ENCODE results near the gene FOXL2NB. TPM values are rescaled to one million over a fixed set of nuclear protein-coding genes. Genes with fewer than 3 reads are reported as not detected.

FOXL2NB gene
- total RNA-seq, 1 donor: 101 TPM

DNA sequence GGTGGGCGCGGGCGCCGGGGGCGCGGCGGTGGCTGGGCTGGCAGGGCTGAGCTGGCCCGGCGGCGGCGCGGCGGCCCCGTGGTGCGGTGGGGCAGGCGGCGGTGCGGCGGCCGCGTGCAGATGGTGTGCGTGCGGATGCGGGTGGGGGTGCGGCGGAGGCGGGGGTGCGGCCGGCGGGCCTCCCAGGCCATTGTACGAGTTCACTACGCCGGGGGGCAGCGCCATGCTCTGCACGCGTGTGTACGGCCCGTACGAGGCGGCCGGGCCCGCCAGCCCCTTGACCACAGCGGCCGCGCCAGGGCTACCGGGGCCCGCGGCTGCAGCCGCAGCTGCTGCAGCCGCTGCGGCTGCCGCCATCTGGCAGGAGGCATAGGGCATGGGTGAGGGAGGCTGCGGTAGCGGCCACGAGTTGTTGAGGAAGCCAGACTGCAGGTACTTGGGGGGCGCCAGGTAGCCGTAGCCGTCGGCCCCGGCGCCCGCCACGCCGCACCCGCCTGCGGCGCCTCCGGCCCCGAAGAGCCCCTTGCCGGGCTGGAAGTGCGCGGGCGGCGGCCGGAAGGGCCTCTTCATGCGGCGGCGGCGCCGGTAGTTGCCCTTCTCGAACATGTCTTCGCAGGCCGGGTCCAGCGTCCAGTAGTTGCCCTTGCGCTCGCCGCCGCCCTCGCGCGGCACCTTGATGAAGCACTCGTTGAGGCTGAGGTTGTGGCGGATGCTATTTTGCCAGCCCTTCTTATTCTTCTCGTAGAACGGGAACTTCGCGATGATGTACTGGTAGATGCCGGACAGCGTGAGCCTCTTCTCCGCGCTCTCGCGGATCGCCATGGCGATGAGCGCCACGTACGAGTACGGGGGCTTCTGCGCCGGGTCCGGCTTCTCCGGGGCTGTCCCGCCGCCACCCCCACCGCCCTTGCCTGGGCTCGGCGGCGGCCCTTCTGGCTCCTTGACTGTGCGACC lies 1.0 kb upstream of the FOXL2NB start:
- peak; percentile 53 for DNase-seq (ENCODE audit: low read depth)
- peak overlapping the region; percentile 60 for H3K4me3 ChIP-seq (ENCODE audit: low read depth, low read length)
- peak; percentile 19 for TF ChIP-seq CTCF (IDR thresholded peaks at IDR 0.05; ENCODE audit: insufficient read depth, low read depth, low read length)

DNA sequence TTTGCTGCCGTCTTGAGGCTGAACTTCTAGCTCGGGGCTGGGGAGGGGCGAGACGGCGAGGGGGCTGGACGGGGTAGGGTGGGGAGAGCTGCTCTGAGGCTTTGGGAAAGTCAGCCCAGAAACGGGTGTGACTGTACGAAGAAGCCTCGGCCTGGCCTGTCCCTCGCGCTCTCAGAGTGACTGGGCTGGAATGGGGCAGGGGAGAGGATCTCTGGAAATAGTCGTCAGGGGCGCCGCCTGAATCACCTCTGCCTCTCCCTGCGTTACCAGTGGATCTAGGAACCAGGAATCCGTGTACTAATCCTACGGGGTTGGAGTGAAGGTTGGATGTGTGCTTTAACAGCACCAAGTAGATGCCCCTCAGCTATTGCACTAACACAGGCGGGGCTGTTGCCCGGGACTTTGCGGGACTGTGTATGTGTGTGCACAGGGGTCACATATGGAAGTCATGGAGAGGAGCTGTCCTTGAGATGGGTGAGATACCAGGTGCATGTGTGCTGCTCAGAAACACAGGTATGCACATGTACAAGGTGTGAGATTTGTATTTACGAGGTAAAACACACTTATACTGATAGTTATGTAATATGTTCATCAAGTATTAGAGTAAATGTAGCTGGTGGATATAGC lies 591 bp downstream of the FOXL2NB start:
- H3K4me3 ChIP-seq (ENCODE audit: low read depth, low read length): peak overlapping the region; percentile 59
- no peak for TF ChIP-seq CTCF (IDR thresholded peaks at IDR 0.05; ENCODE audit: insufficient read depth, low read depth, low read length)
- DNase-seq (ENCODE audit: low read depth): peak; percentile 52

GRCh38 chr3:138948371-138949001 lies 1.5 kb downstream of the FOXL2NB start:
- TF ChIP-seq CTCF (IDR thresholded peaks at IDR 0.05; ENCODE audit: insufficient read depth, low read depth, low read length): no peak
- peak; percentile 29 for DNase-seq (ENCODE audit: low read depth)
- peak overlapping the region; percentile 59 for H3K4me3 ChIP-seq (ENCODE audit: low read depth, low read length)

DNA sequence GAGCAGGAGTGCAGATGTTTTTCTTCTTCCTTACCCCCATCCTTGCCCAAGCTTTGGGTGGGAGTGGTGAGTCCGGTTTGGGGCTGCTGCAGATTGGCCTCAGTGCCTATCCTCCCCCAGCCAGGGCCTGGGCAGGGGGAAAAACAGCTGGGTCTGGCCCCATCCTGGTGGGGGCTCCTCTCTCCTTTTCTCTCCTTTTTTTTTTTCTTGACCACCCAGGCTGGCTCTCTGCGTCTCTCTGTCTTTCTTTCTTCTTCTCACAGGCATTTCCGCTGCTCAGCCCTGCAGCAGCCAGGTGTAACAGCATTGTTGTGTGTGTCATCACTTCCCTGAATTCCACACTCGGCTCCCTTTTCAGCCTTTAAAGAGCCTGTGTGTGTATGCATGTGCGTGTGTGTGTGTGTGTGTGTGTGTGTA lies 2.0 kb downstream of the FOXL2NB start:
- no peak for TF ChIP-seq CTCF (IDR thresholded peaks at IDR 0.05; ENCODE audit: insufficient read depth, low read depth, low read length)
- DNase-seq (ENCODE audit: low read depth): peak; percentile 29
- H3K4me3 ChIP-seq (ENCODE audit: low read depth, low read length): peak overlapping the region; percentile 59

- H3K4me3 ChIP-seq (ENCODE audit: low read depth, low read length): peak overlapping the region; percentile 59
- TF ChIP-seq CTCF (IDR thresholded peaks at IDR 0.05; ENCODE audit: insufficient read depth, low read depth, low read length): no peak
- no peak for DNase-seq (ENCODE audit: low read depth)
Observed at GRCh38 chr3:138949445-138950005, 2.5 kb downstream of the FOXL2NB start.

DNA sequence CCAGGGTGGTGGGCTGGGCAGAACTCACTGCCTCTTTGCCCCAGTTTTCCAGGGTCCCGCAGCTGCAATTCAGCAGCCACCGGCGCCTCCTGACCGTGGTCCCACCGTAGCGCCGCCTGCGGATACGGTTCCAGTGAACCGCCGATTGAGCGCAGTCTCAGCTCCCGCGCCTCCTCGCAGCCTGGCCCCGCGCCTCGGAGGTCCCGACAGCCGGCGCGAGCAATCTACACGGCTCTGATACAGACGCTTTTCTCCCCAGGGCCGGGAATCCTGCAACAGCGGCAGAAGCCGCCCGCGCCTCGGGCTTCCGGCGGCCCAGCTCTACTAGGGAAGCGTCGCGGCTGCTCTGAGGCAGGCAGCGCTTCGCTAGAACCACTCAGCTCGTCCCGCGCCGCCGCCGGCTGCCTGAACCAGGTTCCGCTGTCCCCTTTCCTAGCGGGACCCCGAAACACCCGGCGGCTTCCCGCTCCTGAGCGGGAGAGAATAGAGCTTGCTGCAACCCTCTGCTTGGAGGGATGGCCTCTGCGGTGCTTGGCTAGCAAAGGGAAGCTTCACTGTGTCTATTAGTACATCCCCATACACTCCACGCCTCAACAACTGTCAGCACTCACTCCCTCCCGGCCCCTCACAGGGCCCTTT lies 3.1 kb downstream of the FOXL2NB start:
- TF ChIP-seq CTCF (IDR thresholded peaks at IDR 0.05; ENCODE audit: insufficient read depth, low read depth, low read length): no peak
- DNase-seq (ENCODE audit: low read depth): peak; percentile 23

More for the DNA sequence above, 3.1 kb downstream of the FOXL2NB start:
- H3K4me3 ChIP-seq (ENCODE audit: low read depth, low read length): peak overlapping the region; percentile 59

All from fibroblast of villous mesenchyme (primary cell).